ENCODE measurements around the gene ITGAE.
A peak's percentile ranks its signal among the peaks of the same experiment; 100 is the strongest.
"Not testable (repeated sequence)": the region's sequence is repeated elsewhere in the genome, so short reads cannot be mapped to it uniquely, and the experiment has no call there.

The ITGAE gene

DNA sequence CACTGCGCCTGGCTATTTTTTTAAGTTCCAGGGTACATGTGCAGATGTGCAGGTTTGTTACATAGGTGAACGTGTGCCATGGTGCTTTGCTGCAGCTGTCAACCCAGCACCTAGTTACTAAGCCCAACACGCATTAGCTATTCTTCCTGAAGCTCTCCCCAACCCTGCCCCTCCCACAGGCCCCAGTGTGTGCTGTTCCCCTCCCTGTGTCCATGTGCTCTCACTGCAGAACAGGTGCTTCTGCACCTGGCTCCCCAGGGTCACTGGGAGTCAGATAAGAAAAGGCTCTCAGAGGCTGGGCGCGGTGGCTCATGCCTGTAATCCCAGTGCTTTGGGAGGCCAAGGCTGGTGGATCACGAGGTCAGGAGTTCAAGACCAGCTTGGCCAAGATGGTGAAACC lies 71.1 kb downstream of the ITGAE start (continued):
- TF ChIP-seq, protein P1, sequence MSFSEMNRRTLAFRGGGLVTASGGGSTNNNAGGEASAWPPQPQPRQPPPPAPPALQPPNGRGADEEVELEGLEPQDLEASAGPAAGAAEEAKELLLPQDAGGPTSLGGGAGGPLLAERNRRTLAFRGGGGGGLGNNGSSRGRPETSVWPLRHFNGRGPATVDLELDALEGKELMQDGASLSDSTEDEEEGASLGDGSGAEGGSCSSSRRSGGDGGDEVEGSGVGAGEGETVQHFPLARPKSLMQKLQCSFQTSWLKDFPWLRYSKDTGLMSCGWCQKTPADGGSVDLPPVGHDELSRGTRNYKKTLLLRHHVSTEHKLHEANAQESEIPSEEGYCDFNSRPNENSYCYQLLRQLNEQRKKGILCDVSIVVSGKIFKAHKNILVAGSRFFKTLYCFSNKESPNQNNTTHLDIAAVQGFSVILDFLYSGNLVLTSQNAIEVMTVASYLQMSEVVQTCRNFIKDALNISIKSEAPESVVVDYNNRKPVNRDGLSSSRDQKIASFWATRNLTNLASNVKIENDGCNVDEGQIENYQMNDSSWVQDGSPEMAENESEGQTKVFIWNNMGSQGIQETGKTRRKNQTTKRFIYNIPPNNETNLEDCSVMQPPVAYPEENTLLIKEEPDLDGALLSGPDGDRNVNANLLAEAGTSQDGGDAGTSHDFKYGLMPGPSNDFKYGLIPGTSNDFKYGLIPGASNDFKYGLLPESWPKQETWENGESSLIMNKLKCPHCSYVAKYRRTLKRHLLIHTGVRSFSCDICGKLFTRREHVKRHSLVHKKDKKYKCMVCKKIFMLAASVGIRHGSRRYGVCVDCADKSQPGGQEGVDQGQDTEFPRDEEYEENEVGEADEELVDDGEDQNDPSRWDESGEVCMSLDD (tag by site-specific recombination; IDR thresholded peaks at IDR 0.05) = no peak
- TF ChIP-seq, protein P2, sequence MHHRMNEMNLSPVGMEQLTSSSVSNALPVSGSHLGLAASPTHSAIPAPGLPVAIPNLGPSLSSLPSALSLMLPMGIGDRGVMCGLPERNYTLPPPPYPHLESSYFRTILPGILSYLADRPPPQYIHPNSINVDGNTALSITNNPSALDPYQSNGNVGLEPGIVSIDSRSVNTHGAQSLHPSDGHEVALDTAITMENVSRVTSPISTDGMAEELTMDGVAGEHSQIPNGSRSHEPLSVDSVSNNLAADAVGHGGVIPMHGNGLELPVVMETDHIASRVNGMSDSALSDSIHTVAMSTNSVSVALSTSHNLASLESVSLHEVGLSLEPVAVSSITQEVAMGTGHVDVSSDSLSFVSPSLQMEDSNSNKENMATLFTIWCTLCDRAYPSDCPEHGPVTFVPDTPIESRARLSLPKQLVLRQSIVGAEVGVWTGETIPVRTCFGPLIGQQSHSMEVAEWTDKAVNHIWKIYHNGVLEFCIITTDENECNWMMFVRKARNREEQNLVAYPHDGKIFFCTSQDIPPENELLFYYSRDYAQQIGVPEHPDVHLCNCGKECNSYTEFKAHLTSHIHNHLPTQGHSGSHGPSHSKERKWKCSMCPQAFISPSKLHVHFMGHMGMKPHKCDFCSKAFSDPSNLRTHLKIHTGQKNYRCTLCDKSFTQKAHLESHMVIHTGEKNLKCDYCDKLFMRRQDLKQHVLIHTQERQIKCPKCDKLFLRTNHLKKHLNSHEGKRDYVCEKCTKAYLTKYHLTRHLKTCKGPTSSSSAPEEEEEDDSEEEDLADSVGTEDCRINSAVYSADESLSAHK (tag by site-specific recombination; IDR thresholded peaks at IDR 0.05) = no peak
- no peak for TF ChIP-seq ZNF239 (tag by site-specific recombination; IDR thresholded peaks at IDR 0.05)
- TF ChIP-seq ZNF341 (tag by site-specific recombination; IDR thresholded peaks at IDR 0.05; ENCODE audit: low read depth) = no peak
- TF ChIP-seq ZNF302 (tag by site-specific recombination; IDR thresholded peaks at IDR 0.05; ENCODE audit: low read depth) = no peak
- TF ChIP-seq, protein P3, sequence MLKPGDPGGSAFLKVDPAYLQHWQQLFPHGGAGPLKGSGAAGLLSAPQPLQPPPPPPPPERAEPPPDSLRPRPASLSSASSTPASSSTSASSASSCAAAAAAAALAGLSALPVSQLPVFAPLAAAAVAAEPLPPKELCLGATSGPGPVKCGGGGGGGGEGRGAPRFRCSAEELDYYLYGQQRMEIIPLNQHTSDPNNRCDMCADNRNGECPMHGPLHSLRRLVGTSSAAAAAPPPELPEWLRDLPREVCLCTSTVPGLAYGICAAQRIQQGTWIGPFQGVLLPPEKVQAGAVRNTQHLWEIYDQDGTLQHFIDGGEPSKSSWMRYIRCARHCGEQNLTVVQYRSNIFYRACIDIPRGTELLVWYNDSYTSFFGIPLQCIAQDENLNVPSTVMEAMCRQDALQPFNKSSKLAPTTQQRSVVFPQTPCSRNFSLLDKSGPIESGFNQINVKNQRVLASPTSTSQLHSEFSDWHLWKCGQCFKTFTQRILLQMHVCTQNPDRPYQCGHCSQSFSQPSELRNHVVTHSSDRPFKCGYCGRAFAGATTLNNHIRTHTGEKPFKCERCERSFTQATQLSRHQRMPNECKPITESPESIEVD (tag by site-specific recombination; IDR thresholded peaks at IDR 0.05) = no peak
- TF ChIP-seq SP7 (tag by site-specific recombination; IDR thresholded peaks at IDR 0.05) = no peak
- no peak for TF ChIP-seq ZNF23 (tag by site-specific recombination; IDR thresholded peaks at IDR 0.05; ENCODE audit: borderline replicate concordance)
- TF ChIP-seq ZNF837 (tag by site-specific recombination; IDR thresholded peaks at IDR 0.05) = no peak
- TF ChIP-seq ZNF529 (tag by site-specific recombination; IDR thresholded peaks at IDR 0.05; ENCODE audit: insufficient replicate concordance) = no peak

DNA sequence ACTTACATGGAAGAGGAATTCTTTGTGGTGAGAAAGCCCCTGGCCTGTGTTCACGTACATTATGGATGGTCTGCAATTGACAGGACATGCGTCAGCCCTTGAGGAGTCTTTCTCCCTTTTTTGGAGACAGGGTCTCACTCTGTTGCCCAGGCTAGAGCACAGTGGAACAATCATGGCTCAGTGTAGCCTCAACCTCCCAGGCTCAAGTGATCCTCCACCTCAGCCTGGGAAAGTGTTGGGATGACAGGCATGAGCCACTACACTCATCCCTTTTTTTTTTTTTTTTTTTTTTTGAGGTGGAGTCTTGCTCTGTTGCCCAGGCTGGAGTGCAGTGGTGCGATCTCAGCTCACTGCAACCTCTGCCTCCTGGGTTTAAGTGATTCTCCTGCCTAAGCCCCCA lies 72.9 kb downstream of the ITGAE start:
- not testable (repeated sequence) for H3K4me3 ChIP-seq (ENCODE audit: low read depth, low read length); H3K4me1 ChIP-seq (ENCODE audit: control insufficient read depth, insufficient read depth, low read length); H3K9me3 ChIP-seq (ENCODE audit: control insufficient read depth, insufficient read depth, low read depth, low read length); H3K27ac ChIP-seq (ENCODE audit: extremely low read depth, low read depth, low read length)
- peak; percentile 79 for TF ChIP-seq ZNF121 (tag by site-specific recombination; IDR thresholded peaks at IDR 0.05)
- H3K36me3 ChIP-seq (ENCODE audit: control insufficient read depth in 2 of 2, insufficient read depth in 1 of 2, low read length in 2 of 2) = peaks cover 28 to 40% of the 10 kb centered on the region in 2 experiments
- ChIA-PET CTCF (interaction anchor here (1.7 to 8.4 kb wide), 2 partner anchors 10 to 45 kb away, joined by 6 to 84 read pairs; no protein-coding TSS in a partner anchor), POLR2A (interaction anchor here (0.7 to 1.5 kb wide), 4 partner anchors 10 to 430 kb away, joined by 3 to 6 read pairs (median 4); partner anchors contain the start of gene CAMKK1)

DNA sequence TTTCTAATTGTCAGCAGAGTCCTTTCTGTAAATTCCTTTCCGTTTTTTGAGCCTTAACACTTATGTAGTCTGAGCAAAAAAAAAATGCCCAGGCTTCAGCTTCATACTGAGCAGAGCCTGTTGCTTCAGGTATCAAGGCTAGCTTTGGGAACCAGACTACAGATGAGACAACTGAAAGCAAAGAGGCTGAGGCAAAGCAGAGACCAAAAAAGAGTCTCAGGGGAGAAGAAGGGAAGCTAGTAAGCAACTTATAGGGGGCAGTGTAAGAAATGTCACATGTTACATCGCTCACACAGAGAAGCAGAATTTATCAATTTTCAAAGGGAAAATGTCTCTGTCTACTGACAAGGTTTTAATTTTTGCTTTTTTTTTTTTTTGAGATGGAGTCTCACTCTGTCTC lies 73.9 kb downstream of the ITGAE start:
- peaks cover 6% of the 10 kb centered on the region for H3K4me1 ChIP-seq (ENCODE audit: control insufficient read depth, insufficient read depth, low read length)
- TF ChIP-seq, protein P4, sequence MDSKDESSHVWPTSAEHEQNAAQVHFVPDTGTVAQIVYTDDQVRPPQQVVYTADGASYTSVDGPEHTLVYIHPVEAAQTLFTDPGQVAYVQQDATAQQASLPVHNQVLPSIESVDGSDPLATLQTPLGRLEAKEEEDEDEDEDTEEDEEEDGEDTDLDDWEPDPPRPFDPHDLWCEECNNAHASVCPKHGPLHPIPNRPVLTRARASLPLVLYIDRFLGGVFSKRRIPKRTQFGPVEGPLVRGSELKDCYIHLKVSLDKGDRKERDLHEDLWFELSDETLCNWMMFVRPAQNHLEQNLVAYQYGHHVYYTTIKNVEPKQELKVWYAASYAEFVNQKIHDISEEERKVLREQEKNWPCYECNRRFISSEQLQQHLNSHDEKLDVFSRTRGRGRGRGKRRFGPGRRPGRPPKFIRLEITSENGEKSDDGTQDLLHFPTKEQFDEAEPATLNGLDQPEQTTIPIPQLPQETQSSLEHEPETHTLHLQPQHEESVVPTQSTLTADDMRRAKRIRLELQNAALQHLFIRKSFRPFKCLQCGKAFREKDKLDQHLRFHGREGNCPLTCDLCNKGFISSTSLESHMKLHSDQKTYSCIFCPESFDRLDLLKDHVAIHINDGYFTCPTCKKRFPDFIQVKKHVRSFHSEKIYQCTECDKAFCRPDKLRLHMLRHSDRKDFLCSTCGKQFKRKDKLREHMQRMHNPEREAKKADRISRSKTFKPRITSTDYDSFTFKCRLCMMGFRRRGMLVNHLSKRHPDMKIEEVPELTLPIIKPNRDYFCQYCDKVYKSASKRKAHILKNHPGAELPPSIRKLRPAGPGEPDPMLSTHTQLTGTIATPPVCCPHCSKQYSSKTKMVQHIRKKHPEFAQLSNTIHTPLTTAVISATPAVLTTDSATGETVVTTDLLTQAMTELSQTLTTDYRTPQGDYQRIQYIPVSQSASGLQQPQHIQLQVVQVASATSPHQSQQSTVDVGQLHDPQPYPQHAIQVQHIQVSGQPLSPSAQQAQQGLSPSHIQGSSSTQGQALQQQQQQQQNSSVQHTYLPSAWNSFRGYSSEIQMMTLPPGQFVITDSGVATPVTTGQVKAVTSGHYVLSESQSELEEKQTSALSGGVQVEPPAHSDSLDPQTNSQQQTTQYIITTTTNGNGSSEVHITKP (tag by site-specific recombination; IDR thresholded peaks at IDR 0.05) = peak; percentile 55
- TF ChIP-seq SCRT2 (tag by site-specific recombination; IDR thresholded peaks at IDR 0.05) (peak; percentile 62; the same call in 1 of the 2 replicates), ZFP3 (tag by site-specific recombination; IDR thresholded peaks at IDR 0.05; ENCODE audit: low read depth) (no peak)
- H3K36me3 ChIP-seq (ENCODE audit: control insufficient read depth in 2 of 2, insufficient read depth in 1 of 2, low read length in 2 of 2) = peaks cover 28 to 40% of the 10 kb centered on the region in 2 experiments
- no peak overlapping the region for H3K27ac ChIP-seq (ENCODE audit: extremely low read depth, low read depth, low read length)
- no peaks in the 10 kb centered on the region for H3K9me3 ChIP-seq (ENCODE audit: control insufficient read depth, insufficient read depth, low read depth, low read length)
- ChIA-PET CTCF (interaction anchor here (0.6 to 8.4 kb wide), 5 partner anchors 12 to 141 kb away, joined by 3 to 84 read pairs (median 4); no protein-coding TSS in a partner anchor), POLR2A (interaction anchor here (0.7 to 1.5 kb wide), 6 partner anchors 11 to 1443 kb away, joined by 3 to 5 read pairs (median 4); partner anchors contain the start of genes CAMKK1, CTNS and SHPK)
- H3K4me3 ChIP-seq (ENCODE audit: low read depth, low read length) = no peak overlapping the region

Data from HEK293 (cell line).